SK-N-SH (cell line): ENCODE results near the gene GKN1.
A peak's percentile ranks its signal among the peaks of the same experiment; 100 is the strongest.

ENCODE experiments used
- EP300 ChIP-seq, 2 experiments: IDR thresholded peaks; 2 replicates each; pipeline versions ENCODE4 v1.4.0 to v1.6.1; 2012; ENCODE audit warnings: borderline replicate concordance in 1 of 2, low read depth in 1 of 2, low read length in 1 of 2
- EZH2phosphoT487 ChIP-seq: fragments of 200-600 bp; sonication (generic); IDR thresholded peaks from 2 replicates; pipeline ENCODE4 v1.6.1; 2017; ENCODE audit warnings: low read depth, mixed run types, mild to moderate bottlenecking, antibody characterized with exemption, moderate library complexity, borderline replicate concordance
- FOXM1 ChIP-seq: IDR thresholded peaks from 2 replicates; pipeline ENCODE4 v1.4.0; 2012; ENCODE audit warnings: low read depth, mild to moderate bottlenecking
- NRF1 ChIP-seq: IDR thresholded peaks from 2 replicates; pipeline ENCODE4 v1.6.1; 2012; ENCODE audit warnings: low read depth, mild to moderate bottlenecking, low read length
- REST ChIP-seq: IDR thresholded peaks from 2 replicates; pipeline ENCODE4 v1.6.1; 2012; ENCODE audit warnings: mild to moderate bottlenecking, low read depth, low read length, moderate library complexity
- SIN3A ChIP-seq: IDR thresholded peaks from 2 replicates; pipeline ENCODE4 v1.6.1; 2012; ENCODE audit warnings: low read depth, mild to moderate bottlenecking, low read length, moderate library complexity, borderline replicate concordance
- SMC3 ChIP-seq: IDR thresholded peaks from 2 replicates; pipeline ENCODE4 v1.6.1; 2012; ENCODE audit warnings: low read depth, low read length, improper control_type of control experiment
- TAF1 ChIP-seq: IDR thresholded peaks from 2 replicates; pipeline ENCODE4 v1.6.1; 2012; ENCODE audit warnings: low read depth, mild to moderate bottlenecking, low read length, moderate library complexity, borderline replicate concordance
- USF2 ChIP-seq: fragments of 150-350 bp; IDR thresholded peaks from 2 replicates; pipeline ENCODE4 v1.6.1; 2017; ENCODE audit warnings: antibody characterized with exemption, low read length, low read depth, borderline replicate concordance
- YY1 ChIP-seq: IDR thresholded peaks from 2 replicates; pipeline ENCODE4 v1.4.0; 2012; ENCODE audit warnings: low read depth, mild to moderate bottlenecking
- ZBTB33 ChIP-seq: IDR thresholded peaks from 2 replicates; pipeline ENCODE4 v1.4.0; 2012; ENCODE audit warnings: low read depth, borderline replicate concordance
- TF ChIP-seq, protein P1 (sequence below): fragments of 200-600 bp; sonication (generic); IDR thresholded peaks from 2 replicates; pipeline ENCODE4 v1.6.1; 2017; ENCODE audit warnings: antibody characterized with exemption, mild to moderate bottlenecking, moderate library complexity

DNA sequence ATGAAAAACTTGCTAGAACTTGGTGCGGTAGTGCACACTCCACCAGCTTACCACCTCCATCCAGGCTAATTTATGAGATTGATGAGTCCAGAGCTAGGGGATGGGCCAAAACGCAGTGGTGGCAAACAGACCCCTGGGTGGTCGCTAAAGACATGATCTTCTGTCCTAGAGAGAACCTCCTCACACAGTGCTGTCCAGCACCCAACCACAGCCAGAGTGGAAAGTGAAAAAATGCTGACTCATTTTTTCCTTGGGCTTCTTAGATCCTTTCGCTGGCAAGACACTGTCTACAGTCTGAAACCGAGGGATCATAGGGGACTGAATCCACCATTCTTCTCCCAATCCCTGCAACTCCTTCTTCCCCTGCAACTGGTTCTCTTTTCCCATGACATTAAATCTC, 42.6 kb downstream of the GKN1 start:
- TF ChIP-seq, protein P1, sequence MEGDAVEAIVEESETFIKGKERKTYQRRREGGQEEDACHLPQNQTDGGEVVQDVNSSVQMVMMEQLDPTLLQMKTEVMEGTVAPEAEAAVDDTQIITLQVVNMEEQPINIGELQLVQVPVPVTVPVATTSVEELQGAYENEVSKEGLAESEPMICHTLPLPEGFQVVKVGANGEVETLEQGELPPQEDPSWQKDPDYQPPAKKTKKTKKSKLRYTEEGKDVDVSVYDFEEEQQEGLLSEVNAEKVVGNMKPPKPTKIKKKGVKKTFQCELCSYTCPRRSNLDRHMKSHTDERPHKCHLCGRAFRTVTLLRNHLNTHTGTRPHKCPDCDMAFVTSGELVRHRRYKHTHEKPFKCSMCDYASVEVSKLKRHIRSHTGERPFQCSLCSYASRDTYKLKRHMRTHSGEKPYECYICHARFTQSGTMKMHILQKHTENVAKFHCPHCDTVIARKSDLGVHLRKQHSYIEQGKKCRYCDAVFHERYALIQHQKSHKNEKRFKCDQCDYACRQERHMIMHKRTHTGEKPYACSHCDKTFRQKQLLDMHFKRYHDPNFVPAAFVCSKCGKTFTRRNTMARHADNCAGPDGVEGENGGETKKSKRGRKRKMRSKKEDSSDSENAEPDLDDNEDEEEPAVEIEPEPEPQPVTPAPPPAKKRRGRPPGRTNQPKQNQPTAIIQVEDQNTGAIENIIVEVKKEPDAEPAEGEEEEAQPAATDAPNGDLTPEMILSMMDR = no peak
- no peak for TF ChIP-seq USF2
- no peak for TF ChIP-seq ZBTB33
- no peak for TF ChIP-seq NRF1
- no peak for TF ChIP-seq SIN3A
- no peak for TF ChIP-seq TAF1
- TF ChIP-seq FOXM1 = no peak
- TF ChIP-seq EP300 (IDR thresholded peaks at IDR 0.05; ENCODE audit: borderline replicate concordance in 1 of 2, low read depth in 1 of 2, low read length in 1 of 2) = no peak
- peak; percentile 91 for TF ChIP-seq REST
- TF ChIP-seq EZH2phosphoT487 = no peak
- no peak for TF ChIP-seq SMC3
- TF ChIP-seq YY1 = no peak
